Fibroblast of lung (primary cell): ENCODE results near the gene POLR2C.

Source experiments
- EZH2 ChIP-seq: IDR thresholded peaks from 2 replicates; pipeline ENCODE4 v1.5.1; 2012; ENCODE audit warnings: low read length, control low read depth, mild to moderate bottlenecking; ENCODE audit errors: missing control alignments
- TF ChIP-seq, protein P1 (sequence below), 2 donors: IDR thresholded peaks in 1 of 2; conservative IDR thresholded peaks in 1 of 2; 1 replicate in 1 of 2; 2 replicates in 1 of 2; pipeline ENCODE4 v1.5.1; 2011 to 2012; ENCODE audit warnings: low read length in 2 of 2, control low read depth in 1 of 2, inconsistent platforms in 1 of 2, low read depth in 1 of 2, mild to moderate bottlenecking in 1 of 2

DNA sequence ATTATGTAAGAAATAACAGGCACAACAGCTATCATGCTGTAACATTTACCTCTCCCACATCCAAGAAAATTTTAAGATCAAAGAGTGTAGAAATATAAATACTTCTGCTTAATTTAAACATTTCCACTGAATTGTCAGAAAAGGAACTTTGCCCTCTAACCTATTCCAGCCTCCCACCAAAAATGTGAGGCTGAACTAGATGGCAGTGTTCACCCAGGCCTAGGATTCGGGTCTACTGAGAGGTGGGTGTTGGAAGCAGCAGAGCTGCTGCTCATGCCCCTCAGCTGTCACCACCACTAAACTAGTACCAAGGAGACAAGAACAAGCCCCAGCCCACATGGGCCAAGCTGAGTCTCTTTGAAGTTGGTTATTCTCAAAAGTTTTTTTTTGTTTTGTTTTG lies 26.6 kb upstream of the POLR2C start:
- TF ChIP-seq, protein P1, sequence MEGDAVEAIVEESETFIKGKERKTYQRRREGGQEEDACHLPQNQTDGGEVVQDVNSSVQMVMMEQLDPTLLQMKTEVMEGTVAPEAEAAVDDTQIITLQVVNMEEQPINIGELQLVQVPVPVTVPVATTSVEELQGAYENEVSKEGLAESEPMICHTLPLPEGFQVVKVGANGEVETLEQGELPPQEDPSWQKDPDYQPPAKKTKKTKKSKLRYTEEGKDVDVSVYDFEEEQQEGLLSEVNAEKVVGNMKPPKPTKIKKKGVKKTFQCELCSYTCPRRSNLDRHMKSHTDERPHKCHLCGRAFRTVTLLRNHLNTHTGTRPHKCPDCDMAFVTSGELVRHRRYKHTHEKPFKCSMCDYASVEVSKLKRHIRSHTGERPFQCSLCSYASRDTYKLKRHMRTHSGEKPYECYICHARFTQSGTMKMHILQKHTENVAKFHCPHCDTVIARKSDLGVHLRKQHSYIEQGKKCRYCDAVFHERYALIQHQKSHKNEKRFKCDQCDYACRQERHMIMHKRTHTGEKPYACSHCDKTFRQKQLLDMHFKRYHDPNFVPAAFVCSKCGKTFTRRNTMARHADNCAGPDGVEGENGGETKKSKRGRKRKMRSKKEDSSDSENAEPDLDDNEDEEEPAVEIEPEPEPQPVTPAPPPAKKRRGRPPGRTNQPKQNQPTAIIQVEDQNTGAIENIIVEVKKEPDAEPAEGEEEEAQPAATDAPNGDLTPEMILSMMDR (conservative IDR thresholded peaks at IDR 0.05 in 1 of 2, IDR thresholded peaks at IDR 0.05 in 1 of 2; ENCODE audit: low read depth in 1 of 2, low read length in 2 of 2) = no peak
- TF ChIP-seq EZH2 = no peak
